ENCODE measurements around the gene LRPAP1. TPM values are rescaled to one million over a fixed set of nuclear protein-coding genes. Genes with fewer than 3 reads are reported as not detected.

LRPAP1 gene
- total RNA-seq, 1 experiment from 2014 or later = 110 TPM

DNA sequence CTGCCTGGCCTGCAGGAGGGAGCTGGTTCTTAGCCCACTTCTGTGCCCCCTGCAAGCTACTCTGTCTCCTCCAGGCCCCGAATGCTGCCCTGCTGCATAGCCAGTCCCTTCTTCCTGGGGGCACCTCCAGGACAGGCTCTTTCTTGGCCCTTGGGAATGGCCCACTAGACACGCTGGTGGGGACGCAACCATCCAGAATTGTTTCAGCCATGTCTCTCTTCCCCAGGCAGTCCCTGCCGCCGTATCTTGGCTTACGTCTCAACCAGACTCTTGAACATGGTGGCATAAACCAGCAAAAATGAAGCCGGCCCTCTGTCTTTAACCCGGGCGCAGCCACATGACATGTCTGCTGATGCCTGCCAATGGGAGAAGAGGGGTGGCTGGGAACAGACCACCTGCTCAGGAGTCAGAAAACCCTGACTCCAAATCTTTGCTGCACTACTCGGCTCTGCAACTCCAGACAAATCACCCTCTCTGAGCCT lies 9.0 kb downstream of the LRPAP1 start:
- intact Hi-C loops (cut with micrococcal nuclease; ENCODE audit: unreplicated experiment) = no loop called here
- no peaks in the 10 kb centered on the region for H3K27me3 ChIP-seq (ENCODE audit: control insufficient read depth, insufficient read depth, low read length)
- H3K27ac ChIP-seq (ENCODE audit: low read length) = no peak overlapping the region
- CTCF ChIA-PET = no interaction called here
- TF ChIP-seq POLR2AphosphoS5 (IDR thresholded peaks at IDR 0.05; ENCODE audit: low read depth, low read length) (no peak), SIN3A (IDR thresholded peaks at IDR 0.05; ENCODE audit: borderline replicate concordance, insufficient read depth, low read depth, low read length) (no peak), TCF7L2 (IDR thresholded peaks at IDR 0.05; ENCODE audit: low read depth, low read length) (no peak)
- TF ChIP-seq, protein P1, sequence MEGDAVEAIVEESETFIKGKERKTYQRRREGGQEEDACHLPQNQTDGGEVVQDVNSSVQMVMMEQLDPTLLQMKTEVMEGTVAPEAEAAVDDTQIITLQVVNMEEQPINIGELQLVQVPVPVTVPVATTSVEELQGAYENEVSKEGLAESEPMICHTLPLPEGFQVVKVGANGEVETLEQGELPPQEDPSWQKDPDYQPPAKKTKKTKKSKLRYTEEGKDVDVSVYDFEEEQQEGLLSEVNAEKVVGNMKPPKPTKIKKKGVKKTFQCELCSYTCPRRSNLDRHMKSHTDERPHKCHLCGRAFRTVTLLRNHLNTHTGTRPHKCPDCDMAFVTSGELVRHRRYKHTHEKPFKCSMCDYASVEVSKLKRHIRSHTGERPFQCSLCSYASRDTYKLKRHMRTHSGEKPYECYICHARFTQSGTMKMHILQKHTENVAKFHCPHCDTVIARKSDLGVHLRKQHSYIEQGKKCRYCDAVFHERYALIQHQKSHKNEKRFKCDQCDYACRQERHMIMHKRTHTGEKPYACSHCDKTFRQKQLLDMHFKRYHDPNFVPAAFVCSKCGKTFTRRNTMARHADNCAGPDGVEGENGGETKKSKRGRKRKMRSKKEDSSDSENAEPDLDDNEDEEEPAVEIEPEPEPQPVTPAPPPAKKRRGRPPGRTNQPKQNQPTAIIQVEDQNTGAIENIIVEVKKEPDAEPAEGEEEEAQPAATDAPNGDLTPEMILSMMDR (IDR thresholded peaks at IDR 0.05) = no peak
- TF ChIP-seq, protein P2, sequence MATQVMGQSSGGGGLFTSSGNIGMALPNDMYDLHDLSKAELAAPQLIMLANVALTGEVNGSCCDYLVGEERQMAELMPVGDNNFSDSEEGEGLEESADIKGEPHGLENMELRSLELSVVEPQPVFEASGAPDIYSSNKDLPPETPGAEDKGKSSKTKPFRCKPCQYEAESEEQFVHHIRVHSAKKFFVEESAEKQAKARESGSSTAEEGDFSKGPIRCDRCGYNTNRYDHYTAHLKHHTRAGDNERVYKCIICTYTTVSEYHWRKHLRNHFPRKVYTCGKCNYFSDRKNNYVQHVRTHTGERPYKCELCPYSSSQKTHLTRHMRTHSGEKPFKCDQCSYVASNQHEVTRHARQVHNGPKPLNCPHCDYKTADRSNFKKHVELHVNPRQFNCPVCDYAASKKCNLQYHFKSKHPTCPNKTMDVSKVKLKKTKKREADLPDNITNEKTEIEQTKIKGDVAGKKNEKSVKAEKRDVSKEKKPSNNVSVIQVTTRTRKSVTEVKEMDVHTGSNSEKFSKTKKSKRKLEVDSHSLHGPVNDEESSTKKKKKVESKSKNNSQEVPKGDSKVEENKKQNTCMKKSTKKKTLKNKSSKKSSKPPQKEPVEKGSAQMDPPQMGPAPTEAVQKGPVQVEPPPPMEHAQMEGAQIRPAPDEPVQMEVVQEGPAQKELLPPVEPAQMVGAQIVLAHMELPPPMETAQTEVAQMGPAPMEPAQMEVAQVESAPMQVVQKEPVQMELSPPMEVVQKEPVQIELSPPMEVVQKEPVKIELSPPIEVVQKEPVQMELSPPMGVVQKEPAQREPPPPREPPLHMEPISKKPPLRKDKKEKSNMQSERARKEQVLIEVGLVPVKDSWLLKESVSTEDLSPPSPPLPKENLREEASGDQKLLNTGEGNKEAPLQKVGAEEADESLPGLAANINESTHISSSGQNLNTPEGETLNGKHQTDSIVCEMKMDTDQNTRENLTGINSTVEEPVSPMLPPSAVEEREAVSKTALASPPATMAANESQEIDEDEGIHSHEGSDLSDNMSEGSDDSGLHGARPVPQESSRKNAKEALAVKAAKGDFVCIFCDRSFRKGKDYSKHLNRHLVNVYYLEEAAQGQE (IDR thresholded peaks at IDR 0.05; ENCODE audit: insufficient read depth in 1 of 2, low read depth in 2 of 2, low read length in 1 of 2) = no peak
- H3K9me3 ChIP-seq (ENCODE audit: control insufficient read depth, insufficient read depth, low read depth, low read length) = no peaks in the 10 kb centered on the region
- DNase-seq (ENCODE audit: low read depth, low spot score) (no peak), ATAC-seq (no peak)
- H3K36me3 ChIP-seq (ENCODE audit: control insufficient read depth, insufficient read depth, low read length) = no peaks in the 10 kb centered on the region
- no peaks in the 10 kb centered on the region for H3K4me1 ChIP-seq (ENCODE audit: control insufficient read depth, insufficient read depth, low read length)
- no peak overlapping the region for H3K4me3 ChIP-seq (ENCODE audit: low read depth in 2 of 2, low read length in 2 of 2)
- BruUV-seq (replicated peaks) = no TSS peak
- in situ Hi-C loops (cut with HindIII; ENCODE audit: low pct_unique_long_range_greater_than_20kb, low sequenced_read_pairs) = no loop called here
- POLR2A ChIA-PET = no interaction called here

DNA sequence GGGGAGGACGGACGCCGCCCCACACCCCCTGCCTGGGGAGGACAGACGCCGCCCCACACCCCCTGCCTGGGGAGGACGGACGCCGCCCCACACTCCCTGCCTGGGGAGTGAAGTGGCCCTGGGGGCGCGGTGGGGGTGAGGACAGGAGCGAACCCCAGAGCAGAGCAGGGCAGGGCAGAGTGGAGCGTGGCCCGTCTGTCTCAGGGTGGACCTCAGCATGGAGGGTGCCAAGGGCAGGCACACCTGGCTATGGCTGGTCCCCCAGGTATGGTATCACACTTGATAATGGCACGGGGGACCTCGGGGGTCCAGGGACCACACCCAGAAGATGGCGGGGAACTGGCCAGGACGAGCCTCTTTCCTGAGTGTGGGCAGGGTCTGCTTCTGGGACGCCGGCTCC lies 9.6 kb downstream of the LRPAP1 start:
- H3K4me1 ChIP-seq (ENCODE audit: control insufficient read depth, insufficient read depth, low read length) = no peaks in the 10 kb centered on the region
- H3K9me3 ChIP-seq (ENCODE audit: control insufficient read depth, insufficient read depth, low read depth, low read length) = no peaks in the 10 kb centered on the region
- POLR2A ChIA-PET = no interaction called here
- no peak overlapping the region for H3K27ac ChIP-seq (ENCODE audit: low read length)
- no peak for DNase-seq (ENCODE audit: low read depth, low spot score)
- intact Hi-C loops (cut with micrococcal nuclease; ENCODE audit: unreplicated experiment) (no loop called here), in situ Hi-C loops (cut with HindIII; ENCODE audit: low pct_unique_long_range_greater_than_20kb, low sequenced_read_pairs) (no loop called here)
- no peaks in the 10 kb centered on the region for H3K36me3 ChIP-seq (ENCODE audit: control insufficient read depth, insufficient read depth, low read length)
- H3K4me3 ChIP-seq (ENCODE audit: low read depth in 2 of 2, low read length in 2 of 2) = no peak overlapping the region
- no TSS peak for BruUV-seq (replicated peaks)
- no peak for ATAC-seq
- CTCF ChIA-PET = no interaction called here
- TF ChIP-seq SIN3A (IDR thresholded peaks at IDR 0.05; ENCODE audit: borderline replicate concordance, insufficient read depth, low read depth, low read length) (no peak), TCF7L2 (IDR thresholded peaks at IDR 0.05; ENCODE audit: low read depth, low read length) (no peak), POLR2AphosphoS5 (IDR thresholded peaks at IDR 0.05; ENCODE audit: low read depth, low read length) (no peak)
- TF ChIP-seq, protein P2 (IDR thresholded peaks at IDR 0.05; ENCODE audit: insufficient read depth in 1 of 2, low read depth in 2 of 2, low read length in 1 of 2) = no peak
- TF ChIP-seq, protein P1 (IDR thresholded peaks at IDR 0.05) = no peak
- no peaks in the 10 kb centered on the region for H3K27me3 ChIP-seq (ENCODE audit: control insufficient read depth, insufficient read depth, low read length)

All from Panc1 (cell line).